NCI-H460 (cell line): ENCODE data around the gene NUDT21. TPM values are rescaled to one million over a fixed set of nuclear protein-coding genes. Genes with fewer than 3 reads are reported as not detected.
"Not testable (repeated sequence)": the region's sequence is repeated elsewhere in the genome, so short reads cannot be mapped to it uniquely, and the experiment has no call there.

Experiments
- DNase-seq: peaks from one replicate; pipeline ENCODE4 v3.0.0-alpha.2; 2016; ENCODE audit warnings: low read depth; ENCODE audit errors: extremely low read depth
- polyA plus RNA-seq: library from polyadenylated mRNA; depleted of rRNA; stranded (reverse); fragments of >200 nt; gene quantifications from 2 replicates; pipeline ENCODE4 v1.2.3, GENCODE V29; 2014; cell fraction: nucleus; rRNA removed
- total RNA-seq: library from RNA; depleted of rRNA; stranded (reverse); fragments of >200 nt; shearing (Covaris generic); gene quantifications from 2 replicates; pipeline ENCODE4 v1.2.3, GENCODE V29; 2014; rRNA removed

NUDT21 gene
- 115 and 140 TPM in 2 replicates for total RNA-seq
- 107 and 137 TPM in 2 replicates for polyA plus RNA-seq

GRCh38 chr16:56450986-56451752 is at the start of gene NUDT21, which contains the start of gene OGFOD1:
Gene NUDT21 (minus strand): TSS chr16:56451332. CDS start chr16:56451202, 130 bp downstream.
Gene OGFOD1 (plus strand): TSS chr16:56451554. CDS start chr16:56451613, 59 bp downstream.
- peak; percentile 99 for DNase-seq

GRCh38 chr16:56493815-56494214 is 42.7 kb upstream of the NUDT21 start:
- no peak for DNase-seq

GRCh38 chr16:56493126-56493525 is 42.0 kb upstream of the NUDT21 start:
- DNase-seq, result no peak

GRCh38 chr16:56491657-56492261 is 40.6 kb upstream of the NUDT21 start:
- DNase-seq, result no peak

GRCh38 chr16:56488868-56489267 is 37.7 kb upstream of the NUDT21 start:
- not testable (repeated sequence) for DNase-seq

GRCh38 chr16:56488035-56488434 is 36.9 kb upstream of the NUDT21 start:
- DNase-seq, result no peak

GRCh38 chr16:56483394-56483793 is 32.3 kb upstream of the NUDT21 start:
- no peak for DNase-seq

- no peak for DNase-seq
Observed at GRCh38 chr16:56482683-56483236, 31.6 kb upstream of the NUDT21 start.

- no peak for DNase-seq
Observed at GRCh38 chr16:56481468-56482122, 30.5 kb upstream of the NUDT21 start.

- no peak for DNase-seq
Observed at GRCh38 chr16:56480776-56481467, 29.8 kb upstream of the NUDT21 start.

GRCh38 chr16:56479469-56479868 is 28.3 kb upstream of the NUDT21 start:
- DNase-seq, result no peak

GRCh38 chr16:56478281-56479049 is 27.3 kb upstream of the NUDT21 start:
- DNase-seq, result no peak

GRCh38 chr16:56477096-56477878 is 26.2 kb upstream of the NUDT21 start:
- peak; percentile 20 for DNase-seq

- no peak for DNase-seq
Observed at GRCh38 chr16:56475201-56475600, 24.1 kb upstream of the NUDT21 start.

GRCh38 chr16:56470666-56471065 is 19.5 kb upstream of the NUDT21 start:
- no peak for DNase-seq

- DNase-seq, result no peak
Observed at GRCh38 chr16:56470232-56470631, 19.1 kb upstream of the NUDT21 start.

GRCh38 chr16:56469748-56470147 is 18.6 kb upstream of the NUDT21 start:
- no peak for DNase-seq

- no peak for DNase-seq
Observed at GRCh38 chr16:56468800-56469199, 17.7 kb upstream of the NUDT21 start.

- no peak for DNase-seq
Observed at GRCh38 chr16:56466344-56466743, 15.2 kb upstream of the NUDT21 start.
